Astrocyte of the spinal cord (primary cell): Measurements from ENCODE around the gene HSDL2.
"Not testable (repeated sequence)": the region's sequence is repeated elsewhere in the genome, so short reads cannot be mapped to it uniquely, and the experiment has no call there.

Experiments used
- DNase-seq: peaks from one replicate; pipeline ENCODE4 v3.0.0; 2011; ENCODE audit warnings: low read depth, low spot score
- H3K4me3 ChIP-seq: 2 replicates; pipeline ENCODE4 v1.5.1; 2011; ENCODE audit warnings: low read depth, mild to moderate bottlenecking, low read length, moderate library complexity
- in situ Hi-C: cut with HindIII; loops from 2 replicates; pipeline ENCODE4 v1.10.0; 2017; ENCODE audit warnings: low sequenced_read_pairs
- TF ChIP-seq, protein P1 (sequence below): IDR thresholded peaks from 2 replicates; pipeline ENCODE4 v1.5.1; 2012; ENCODE audit warnings: low read depth, mild to moderate bottlenecking, low read length, inconsistent platforms

The HSDL2 gene

DNA sequence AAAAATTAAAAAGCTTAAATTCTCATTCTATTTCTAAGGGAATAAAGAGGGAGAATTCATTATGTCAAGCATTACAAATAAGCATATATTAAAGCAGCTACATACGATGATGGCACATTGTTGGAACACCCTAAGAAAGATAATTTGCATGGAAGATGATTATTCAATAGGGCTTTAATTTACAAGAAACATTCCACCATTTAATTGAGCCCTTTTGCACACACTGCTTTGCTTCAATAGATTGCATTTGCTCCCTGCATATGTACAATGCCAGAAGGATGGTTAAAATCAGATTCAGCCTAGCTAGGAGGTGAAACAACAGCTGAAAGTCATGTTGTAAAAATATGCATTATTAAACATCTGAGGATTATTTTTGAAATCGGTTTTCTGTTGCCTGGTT lies 128.5 kb downstream of the HSDL2 start:
- TF ChIP-seq, protein P1, sequence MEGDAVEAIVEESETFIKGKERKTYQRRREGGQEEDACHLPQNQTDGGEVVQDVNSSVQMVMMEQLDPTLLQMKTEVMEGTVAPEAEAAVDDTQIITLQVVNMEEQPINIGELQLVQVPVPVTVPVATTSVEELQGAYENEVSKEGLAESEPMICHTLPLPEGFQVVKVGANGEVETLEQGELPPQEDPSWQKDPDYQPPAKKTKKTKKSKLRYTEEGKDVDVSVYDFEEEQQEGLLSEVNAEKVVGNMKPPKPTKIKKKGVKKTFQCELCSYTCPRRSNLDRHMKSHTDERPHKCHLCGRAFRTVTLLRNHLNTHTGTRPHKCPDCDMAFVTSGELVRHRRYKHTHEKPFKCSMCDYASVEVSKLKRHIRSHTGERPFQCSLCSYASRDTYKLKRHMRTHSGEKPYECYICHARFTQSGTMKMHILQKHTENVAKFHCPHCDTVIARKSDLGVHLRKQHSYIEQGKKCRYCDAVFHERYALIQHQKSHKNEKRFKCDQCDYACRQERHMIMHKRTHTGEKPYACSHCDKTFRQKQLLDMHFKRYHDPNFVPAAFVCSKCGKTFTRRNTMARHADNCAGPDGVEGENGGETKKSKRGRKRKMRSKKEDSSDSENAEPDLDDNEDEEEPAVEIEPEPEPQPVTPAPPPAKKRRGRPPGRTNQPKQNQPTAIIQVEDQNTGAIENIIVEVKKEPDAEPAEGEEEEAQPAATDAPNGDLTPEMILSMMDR = no peak
- DNase-seq = no peak
- no peak overlapping the region for H3K4me3 ChIP-seq
- in situ Hi-C loops = no loop called here

DNA sequence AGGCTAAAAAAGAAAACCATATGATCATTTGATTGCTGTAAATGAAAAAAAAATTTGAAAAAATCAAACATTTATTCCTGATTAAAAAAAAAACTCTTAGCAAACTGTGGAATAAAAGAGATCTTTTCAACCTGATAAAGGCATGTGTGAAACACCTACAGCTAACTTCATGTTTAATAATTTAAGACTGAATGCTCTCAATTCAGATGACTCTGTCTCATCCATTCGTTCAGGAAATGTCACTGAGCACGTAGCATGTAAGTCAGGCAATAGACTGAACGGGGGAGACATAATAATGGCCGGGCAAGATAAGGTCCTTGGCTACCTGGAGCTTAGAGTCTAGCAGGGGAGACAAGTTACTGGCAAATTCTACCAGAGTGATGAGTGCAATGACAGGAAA lies 132.5 kb downstream of the HSDL2 start:
- H3K4me3 ChIP-seq, in situ Hi-C loops, DNase-seq: not testable (repeated sequence)

DNA sequence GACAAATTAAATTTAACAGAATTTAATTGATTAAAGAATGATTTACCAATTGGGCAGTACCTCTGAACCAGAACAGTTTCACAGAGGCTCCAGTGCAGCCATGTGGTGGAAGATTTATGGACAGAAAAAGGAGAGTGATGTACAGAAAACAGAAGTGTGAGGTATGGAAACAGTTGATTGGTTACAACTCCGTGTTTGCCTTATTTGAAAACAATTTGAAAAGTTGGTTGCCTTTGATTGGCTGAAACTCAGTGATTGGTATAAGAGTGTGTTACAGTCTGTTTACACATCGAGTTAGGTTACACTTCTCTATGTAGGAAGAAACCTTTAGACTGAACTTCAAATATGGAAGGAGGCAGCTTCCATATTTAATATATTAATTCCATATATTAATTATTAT lies 136.9 kb downstream of the HSDL2 start:
- TF ChIP-seq, protein P1 = no peak
- H3K4me3 ChIP-seq = no peak overlapping the region
- no peak for DNase-seq
- in situ Hi-C loops = no loop called here

DNA sequence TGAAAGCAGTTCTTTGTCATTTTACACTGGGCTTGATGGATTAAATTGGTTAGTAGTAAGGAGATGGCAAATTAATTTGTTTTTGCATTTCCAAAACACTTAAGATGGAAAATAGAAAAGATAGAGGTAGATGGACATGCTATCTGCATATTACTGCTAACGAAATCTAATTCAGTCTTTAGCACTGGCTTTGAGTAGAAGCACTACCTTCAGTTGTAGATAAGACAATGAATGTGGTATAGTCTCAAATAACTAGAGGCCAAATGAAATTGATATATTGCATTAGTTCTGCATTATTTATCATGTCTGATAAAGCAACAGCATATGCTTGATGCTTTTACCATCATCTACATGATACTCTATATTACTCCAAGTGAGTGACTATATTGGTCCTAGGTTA lies 140.2 kb downstream of the HSDL2 start:
- TF ChIP-seq, protein P1 = no peak
- H3K4me3 ChIP-seq = no peak overlapping the region
- no peak for DNase-seq
- in situ Hi-C loops = no loop called here

DNA sequence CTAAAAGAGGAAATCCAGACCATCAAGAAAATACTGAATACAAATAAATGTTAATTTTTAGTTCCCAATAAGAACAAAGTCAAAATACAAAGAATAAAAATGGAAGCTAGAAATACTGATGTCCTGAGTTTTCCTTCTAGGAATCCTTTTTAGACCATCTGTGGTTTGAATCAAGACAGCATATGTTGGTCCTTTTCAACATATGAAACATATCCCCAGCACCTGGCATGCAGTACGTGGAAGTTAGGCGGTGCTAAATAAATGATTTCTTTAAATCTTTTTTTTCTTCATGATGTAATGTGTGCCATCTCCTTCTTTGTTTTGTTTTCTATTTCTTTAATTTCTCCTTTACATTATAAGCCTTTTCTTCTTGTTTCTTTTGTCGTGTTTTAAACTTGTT lies 140.7 kb downstream of the HSDL2 start:
- H3K4me3 ChIP-seq = no peak overlapping the region
- in situ Hi-C loops = no loop called here
- TF ChIP-seq, protein P1 = no peak
- no peak for DNase-seq
